GM12878 (cell line): ENCODE data around the gene SPANXN4. TPM values are rescaled to one million over a fixed set of nuclear protein-coding genes. Genes with fewer than 3 reads are reported as not detected.

ENCODE experiments used
- BCL11A ChIP-seq: IDR thresholded peaks from 2 replicates; pipeline ENCODE4 v1.6.1; 2011; ENCODE audit warnings: low read depth, low read length
- BHLHE40 ChIP-seq, 2 experiments: fragments of 450-650 bp in 1 of 2; IDR thresholded peaks; 2 replicates each; pipeline ENCODE4 v1.6.1; 2011 to 2017; ENCODE audit warnings: low read depth in 2 of 2, borderline replicate concordance in 1 of 2, improper control_type of control experiment in 1 of 2, low read length in 1 of 2, mild to moderate bottlenecking in 1 of 2
- CBX5 ChIP-seq: sonication (generic); IDR thresholded peaks from 2 replicates; pipeline ENCODE4 v1.6.1; 2016; ENCODE audit warnings: low read depth, moderate library complexity, mild to moderate bottlenecking, inconsistent platforms
- CEBPB ChIP-seq, 2 experiments: fragments of 150-350 bp in 1 of 2; IDR thresholded peaks; 2 replicates each; pipeline ENCODE4 v1.6.1; 2012 to 2014; ENCODE audit warnings: low read depth in 2 of 2, low read length in 2 of 2, borderline replicate concordance in 1 of 2, inconsistent platforms in 1 of 2
- CTCF ChIP-seq, 3 experiments: IDR thresholded peaks in 2 of 3; conservative IDR thresholded peaks in 1 of 3; 2 replicates each; pipeline ENCODE4 v1.5.1; 2011; ENCODE audit warnings: low read depth in 3 of 3, low read length in 3 of 3, mild to moderate bottlenecking in 3 of 3, control low read depth in 2 of 3, moderate library complexity in 2 of 3, inconsistent platforms in 1 of 3, mixed read lengths in 1 of 3; ENCODE audit not compliant: control insufficient read depth in 2 of 3, insufficient read depth in 1 of 3; ENCODE audit errors: extremely low read depth in 1 of 3
- EED ChIP-seq: sonication (generic); IDR thresholded peaks from 2 replicates; pipeline ENCODE4 v1.6.1; 2016; ENCODE audit warnings: antibody characterized with exemption, low read depth
- EP300 ChIP-seq, 2 experiments: fragments of 150-350 bp in 1 of 2; IDR thresholded peaks; 2 replicates each; pipeline ENCODE4 v1.6.1; 2011 to 2012; ENCODE audit warnings: low read depth in 2 of 2, low read length in 2 of 2, borderline replicate concordance in 1 of 2, improper control_type of control experiment in 1 of 2, inconsistent platforms in 1 of 2; ENCODE audit not compliant: control insufficient read depth in 1 of 2
- HDAC6 ChIP-seq: fragments of 200-600 bp; sonication (generic); IDR thresholded peaks from one replicate; pipeline ENCODE4 v1.8.0; 2017; ENCODE audit warnings: antibody characterized with exemption; ENCODE audit not compliant: unreplicated experiment
- HSF1 ChIP-seq: fragments of 150-350 bp; IDR thresholded peaks from 2 replicates; pipeline ENCODE4 v1.6.1; 2014; ENCODE audit warnings: mild to moderate bottlenecking, low read depth, low read length
- MTA2 ChIP-seq: fragments of 450-650 bp; IDR thresholded peaks from 2 replicates; pipeline ENCODE4 v1.6.1; 2016; ENCODE audit warnings: low read depth, mild to moderate bottlenecking, moderate library complexity
- POLR2AphosphoS2 ChIP-seq: IDR thresholded peaks from 2 replicates; pipeline ENCODE4 v1.6.1; 2011; ENCODE audit warnings: low read depth, mild to moderate bottlenecking, low read length, improper control_type of control experiment, moderate library complexity
- PRDM15 ChIP-seq: fragments of 450-650 bp; formaldehyde crosslinking; IDR thresholded peaks from 2 replicates; pipeline ENCODE4 v1.4.0; 2020; ENCODE audit warnings: mild to moderate bottlenecking, moderate library complexity
- SKIL ChIP-seq: fragments of 450-650 bp; IDR thresholded peaks from 2 replicates; pipeline ENCODE4 v1.6.1; 2017; ENCODE audit warnings: mild to moderate bottlenecking, low read depth, inconsistent platforms; ENCODE audit not compliant: poor library complexity, severe bottlenecking
- SMC3 ChIP-seq: IDR thresholded peaks from 2 replicates; pipeline ENCODE4 v1.6.1; 2011; ENCODE audit warnings: low read length, improper control_type of control experiment, borderline replicate concordance
- TARDBP ChIP-seq: IDR thresholded peaks from 2 replicates; pipeline ENCODE4 v1.6.1; 2016; ENCODE audit warnings: borderline replicate concordance
- TBL1XR1 ChIP-seq: IDR thresholded peaks from 2 replicates; pipeline ENCODE4 v1.6.1; 2012; ENCODE audit warnings: low read depth, low read length, improper control_type of control experiment
- polyA plus RNA-seq, 11 experiments: library from polyadenylated mRNA; depleted of rRNA in 4 of 11; unstranded in 6 of 11; stranded (reverse) in 5 of 11; fragments of >200 nt; fragmentation: Nextera tagmentation in 4 of 11; fragmentation: Illumina TruSeq in 1 of 11; extraction: Ambion mirVana in 4 of 11; extraction: Trizol in 1 of 11; gene quantifications; 1 replicate in 1 of 11; 2 replicates in 10 of 11; pipeline versions ENCODE4 v1.2.1 to v1.2.3, GENCODE V29; 2011 to 2016; ENCODE audit warnings: inconsistent platforms in 2 of 11, missing spikeins in 2 of 11, low read depth in 1 of 11
- total RNA-seq, 4 experiments: library from RNA; depleted of rRNA in 3 of 4; stranded (reverse); fragments of >200 nt in 3 of 4; fragmentation: Illumina TruSeq in 1 of 4; extraction: Trizol in 1 of 4; gene quantifications; 2 replicates each; pipeline versions ENCODE4 v1.2.1 to v1.2.3, GENCODE V29; 2013 to 2021

Gene SPANXN4
- total and polyA plus RNA-seq, 10 of the 15 experiments (the other 5 are each of a cell fraction or from before 2014, with no cell fraction given), result not detected

GRCh38 chrX:142978130-142978684 lies 47.5 kb upstream of the SPANXN4 start (continued):
- TF ChIP-seq PRDM15 (CRISPR knock-in tag) (no peak), BCL11A (peak; percentile 65; the same call in 1 of the 2 replicates), BHLHE40 (IDR thresholded peaks at IDR 0.05; ENCODE audit: borderline replicate concordance in 1 of 2, low read depth in 2 of 2, low read length in 1 of 2) (peak in 1 of 2 experiments; percentile 11; a peak in 1 of 4 replicates), POLR2AphosphoS2 (no peak), EED (peak; percentile 16; the same call in 1 of the 2 replicates), HSF1 (no peak), MTA2 (peak; percentile 84), CTCF (IDR thresholded peaks at IDR 0.05 in 2 of 3, conservative IDR thresholded peaks at IDR 0.05 in 1 of 3; ENCODE audit: control insufficient read depth in 2 of 3, extremely low read depth in 1 of 3, insufficient read depth in 1 of 3, low read depth in 3 of 3, low read length in 3 of 3) (no peak), SMC3 (no peak), CBX5 (no peak), SKIL (no peak), TBL1XR1 (peak; percentile 71; the same call in 1 of the 2 replicates), EP300 (IDR thresholded peaks at IDR 0.05; ENCODE audit: borderline replicate concordance in 1 of 2, control insufficient read depth in 1 of 2, low read depth in 2 of 2, low read length in 2 of 2) (peak in 1 of 2 experiments; percentile 67; a peak in 1 of 4 replicates), TARDBP (no peak), CEBPB (IDR thresholded peaks at IDR 0.05; ENCODE audit: borderline replicate concordance in 1 of 2, low read depth in 2 of 2, low read length in 2 of 2) (no peak), HDAC6 (no peak)
